ENCODE measurements around the gene TSTD1.

GRCh38 chr1:161039546-161039945 lies 782 bp upstream of the TSTD1 start:
- no peak for TF ChIP-seq POLR2AphosphoS5 (IDR thresholded peaks at IDR 0.05; ENCODE audit: borderline replicate concordance, low read depth, low read length)
- TF ChIP-seq FOXP2 (optimal IDR thresholded peaks at IDR 0.05; ENCODE audit: control extremely low read depth, extremely low read length, insufficient read depth): no peak
- no peak for TF ChIP-seq EZH2 (IDR thresholded peaks at IDR 0.05)
